HepG2 (cell line): ENCODE measurements around the gene ARHGAP12. TPM values are rescaled to one million over a fixed set of nuclear protein-coding genes. Genes with fewer than 3 reads are reported as not detected.

Experiments used
- ATAC-seq: fragments of 200-7000 bp; cut with Tn5 transposase; 3 replicates; pipeline ENCODE4 v1.9.1; 2020; ENCODE audit warnings: mild to moderate bottlenecking, moderate library complexity
- BruUV-seq: library from RNA; stranded (reverse); fragments of 400-500 nt; replicated peaks from 2 replicates; lab custom pipeline; 2021; lab: Mats Ljungman, UMichigan
- CTCF ChIA-PET: fragments of 300-600 bp; formaldehyde crosslinking; extraction: SDS; loops from one replicate; lab custom pipeline; 2021; ENCODE audit warnings: low total read pairs, inconsistent platforms, low intra/inter-chr PET ratio; lab: Yijun Ruan, JAX
- POLR2A ChIA-PET: fragments of 350-600 bp; sonication (Branson Sonifier 250); formaldehyde crosslinking; loops from one replicate; lab custom pipeline; 2020; ENCODE audit warnings: antibody characterized with exemption, inconsistent platforms; lab: Yijun Ruan, JAX
- DNase-seq: peaks from one replicate; pipeline ENCODE4 v3.0.0-alpha.2; 2015; ENCODE audit warnings: low spot score
- FAIRE-seq: peaks from 3 replicates; lab custom pipeline; 2011; peaks lifted over from hg19 to GRCh38; lab: Jason Lieb, UNC
- H2AFZ ChIP-seq: one replicate; pipeline ENCODE4 v1.6.1; 2011; ENCODE audit warnings: low read length, inconsistent platforms
- H3K27ac ChIP-seq: fragments of 300-600 bp; 3 replicates; pipeline ENCODE4 v1.8.0; 2011; ENCODE audit warnings: mixed run types, mild to moderate bottlenecking, mixed read lengths, low read length, inconsistent platforms; ENCODE audit not compliant: insufficient read depth; ENCODE audit errors: extremely low read length
- H3K27me3 ChIP-seq, 2 experiments: fragments of 200-600 bp in 1 of 2; 2 replicates in 1 of 2; 3 replicates in 1 of 2; pipeline versions ENCODE4 v1.6.0 to v1.8.0; 2011; ENCODE audit warnings: low read length in 2 of 2, mild to moderate bottlenecking in 2 of 2, moderate library complexity in 2 of 2, inconsistent platforms in 1 of 2; ENCODE audit not compliant: insufficient read depth in 2 of 2, control insufficient read depth in 1 of 2
- H3K36me3 ChIP-seq, 2 experiments: fragments of 200-600 bp in 1 of 2; replicated peaks in 1 of 2; 2 replicates in 1 of 2; 3 replicates in 1 of 2; pipeline versions ENCODE4 v1.5.1 to v1.8.0; 2011; ENCODE audit warnings: low read length in 2 of 2, inconsistent platforms in 1 of 2; ENCODE audit not compliant: insufficient read depth in 2 of 2, control insufficient read depth in 1 of 2
- H3K4me1 ChIP-seq: 2 replicates; pipeline ENCODE4 v1.5.1; 2012; ENCODE audit warnings: low read length, inconsistent platforms; ENCODE audit not compliant: insufficient read depth
- H3K4me2 ChIP-seq: 2 replicates; pipeline ENCODE4 v1.6.0; 2011; ENCODE audit warnings: low read depth, low read length, inconsistent platforms
- H3K4me3 ChIP-seq, 3 experiments: fragments of 200-600 bp in 1 of 3; sonication (generic), shearing (Covaris generic) in 1 of 3; replicated peaks in 1 of 3; 2 replicates each; pipeline ENCODE4 v1.5.1; 2011 to 2016; ENCODE audit warnings: low read length in 3 of 3, inconsistent platforms in 2 of 3, low read depth in 2 of 3, mild to moderate bottlenecking in 2 of 3, control low read depth in 1 of 3, mixed read lengths in 1 of 3; ENCODE audit not compliant: insufficient read depth in 1 of 3
- H3K79me2 ChIP-seq: one replicate; pipeline ENCODE4 v1.6.1; 2011; ENCODE audit warnings: low read length, inconsistent platforms; ENCODE audit not compliant: insufficient read depth
- H3K9ac ChIP-seq: 2 replicates; pipeline ENCODE4 v1.6.0; 2011; ENCODE audit warnings: mild to moderate bottlenecking, low read depth, low read length, inconsistent platforms; ENCODE audit not compliant: insufficient read depth
- H3K9me3 ChIP-seq: 2 replicates; pipeline ENCODE4 v1.5.1; 2012; ENCODE audit warnings: mild to moderate bottlenecking, low read length
- H4K20me1 ChIP-seq: 2 replicates; pipeline ENCODE4 v1.6.0; 2011; ENCODE audit warnings: inconsistent platforms, mild to moderate bottlenecking, low read length, moderate library complexity; ENCODE audit not compliant: insufficient read depth
- ATM ChIP-seq: fragments of 450-650 bp; IDR thresholded peaks from 2 replicates; pipeline ENCODE4 v1.7.1; 2017; ENCODE audit warnings: mild to moderate bottlenecking, borderline replicate concordance
- ELF3 ChIP-seq: IDR thresholded peaks from 2 replicates; pipeline ENCODE4 v1.6.1; 2016; ENCODE audit warnings: missing genetic modification reagents, missing compliant biosample characterization
- GPN1 ChIP-seq: sonication (generic); formaldehyde crosslinking; IDR thresholded peaks from 2 replicates; pipeline ENCODE4 v1.5.1; 2020; ENCODE audit warnings: missing genetic modification reagents, borderline replicate concordance
- HES4 ChIP-seq: sonication (generic); formaldehyde crosslinking; IDR thresholded peaks from 2 replicates; pipeline ENCODE4 v1.9.0; 2021; ENCODE audit warnings: mild to moderate bottlenecking, missing genetic modification reagents, borderline replicate concordance
- HNRNPL ChIP-seq: fragments of 200-400 bp; formaldehyde crosslinking; IDR thresholded peaks from 2 replicates; pipeline ENCODE4 v1.6.1; 2017; ENCODE audit warnings: mild to moderate bottlenecking, low read depth, low read length
- KDM2A ChIP-seq: sonication (generic); formaldehyde crosslinking; IDR thresholded peaks from 2 replicates; pipeline ENCODE4 v1.4.0; 2020; ENCODE audit warnings: low read depth, missing genetic modification reagents, borderline replicate concordance
- KLF15 ChIP-seq: sonication (generic); formaldehyde crosslinking; IDR thresholded peaks from 2 replicates; pipeline ENCODE4 v1.8.1; 2023; ENCODE audit warnings: borderline replicate concordance, mild to moderate bottlenecking, inconsistent platforms, missing genetic modification reagents, mixed read lengths
- PHF21A ChIP-seq: sonication (generic); formaldehyde crosslinking; IDR thresholded peaks from 2 replicates; pipeline ENCODE4 v1.5.0; 2020; ENCODE audit warnings: mild to moderate bottlenecking, missing genetic modification reagents
- RNF2 ChIP-seq: fragments of 450-650 bp; conservative IDR thresholded peaks from 2 replicates; pipeline ENCODE4 v1.6.1; 2016; ENCODE audit warnings: low read depth
- SATB2 ChIP-seq: sonication (generic); formaldehyde crosslinking; IDR thresholded peaks from 2 replicates; pipeline ENCODE4 v1.5.0; 2020; ENCODE audit warnings: missing genetic modification reagents
- THYN1 ChIP-seq: sonication (generic); formaldehyde crosslinking; IDR thresholded peaks from 2 replicates; pipeline ENCODE4 v1.8.1; 2023; ENCODE audit warnings: low read depth, mild to moderate bottlenecking, moderate library complexity, missing genetic modification reagents, borderline replicate concordance
- ZNF782 ChIP-seq: sonication (generic); formaldehyde crosslinking; IDR thresholded peaks from 2 replicates; pipeline ENCODE4 v1.4.0; 2020; ENCODE audit warnings: missing genetic modification reagents, mild to moderate bottlenecking, borderline replicate concordance
- WGBS: methylation state at CpG from one replicate; pipeline ENCODE4 v1.1.6; 2017; ENCODE audit warnings: low lambda C conversion rate; 5-methylcytosine and 5-hydroxymethylcytosine counted together
- in situ Hi-C: cut with HindIII; loops from 2 replicates; pipeline ENCODE4 v1.10.0; 2017; ENCODE audit warnings: low pct_unique_long_range_greater_than_20kb; ENCODE audit not compliant: extremely low pct_ligation_motif_present
- intact Hi-C: fragments of 100-400 bp; cut with micrococcal nuclease; formaldehyde crosslinking; loops from one replicate; pipeline ENCODE4 v1.10.0; 2022; ENCODE audit not compliant: unreplicated experiment
- polyA plus RNA-seq, 8 experiments: library from polyadenylated mRNA; depleted of rRNA in 3 of 8; stranded (reverse) in 7 of 8; unstranded in 1 of 8; fragments of >200 nt; fragmentation: Illumina TruSeq in 4 of 8; extraction: Trizol in 4 of 8; gene quantifications; 2 replicates each; pipeline versions ENCODE4 v1.2.1 to v1.2.3, GENCODE V29; 2011 to 2016; ENCODE audit warnings: low read depth in 4 of 8, missing spikeins in 1 of 8, mixed read lengths in 1 of 8; ENCODE audit not compliant: insufficient read depth in 1 of 8
- total RNA-seq, 5 experiments: library from RNA; depleted of rRNA; stranded (reverse); fragments of >200 nt; fragmentation: Illumina TruSeq; extraction: Trizol; gene quantifications; 2 replicates each; pipeline ENCODE4 v1.2.3, GENCODE V29; 2016; ENCODE audit warnings: low read depth in 1 of 5
- TF ChIP-seq, protein P1 (sequence below): sonication (generic); formaldehyde crosslinking; IDR thresholded peaks from 2 replicates; pipeline ENCODE4 v1.5.0; 2020; ENCODE audit warnings: mild to moderate bottlenecking, missing genetic modification reagents
- TF ChIP-seq, protein P2 (sequence below): sonication (generic); formaldehyde crosslinking; IDR thresholded peaks from 2 replicates; pipeline ENCODE4 v1.9.0; 2021; ENCODE audit warnings: missing genetic modification reagents, borderline replicate concordance
- TF ChIP-seq, protein P3 (sequence below): sonication (generic); formaldehyde crosslinking; IDR thresholded peaks from 2 replicates; pipeline ENCODE4 v1.5.0; 2020; ENCODE audit warnings: missing genetic modification reagents, mild to moderate bottlenecking, borderline replicate concordance
- TF ChIP-seq, protein P4 (sequence below): sonication (generic); formaldehyde crosslinking; IDR thresholded peaks from 2 replicates; pipeline ENCODE4 v1.8.0; 2022; ENCODE audit warnings: mild to moderate bottlenecking, missing genetic modification reagents, moderate library complexity

Gene ARHGAP12
- total and polyA plus RNA-seq, 2 of the 13 experiments (the other 11 are each of a cell fraction or from before 2014, with no cell fraction given), result 25.0 to 54.6 TPM

DNA sequence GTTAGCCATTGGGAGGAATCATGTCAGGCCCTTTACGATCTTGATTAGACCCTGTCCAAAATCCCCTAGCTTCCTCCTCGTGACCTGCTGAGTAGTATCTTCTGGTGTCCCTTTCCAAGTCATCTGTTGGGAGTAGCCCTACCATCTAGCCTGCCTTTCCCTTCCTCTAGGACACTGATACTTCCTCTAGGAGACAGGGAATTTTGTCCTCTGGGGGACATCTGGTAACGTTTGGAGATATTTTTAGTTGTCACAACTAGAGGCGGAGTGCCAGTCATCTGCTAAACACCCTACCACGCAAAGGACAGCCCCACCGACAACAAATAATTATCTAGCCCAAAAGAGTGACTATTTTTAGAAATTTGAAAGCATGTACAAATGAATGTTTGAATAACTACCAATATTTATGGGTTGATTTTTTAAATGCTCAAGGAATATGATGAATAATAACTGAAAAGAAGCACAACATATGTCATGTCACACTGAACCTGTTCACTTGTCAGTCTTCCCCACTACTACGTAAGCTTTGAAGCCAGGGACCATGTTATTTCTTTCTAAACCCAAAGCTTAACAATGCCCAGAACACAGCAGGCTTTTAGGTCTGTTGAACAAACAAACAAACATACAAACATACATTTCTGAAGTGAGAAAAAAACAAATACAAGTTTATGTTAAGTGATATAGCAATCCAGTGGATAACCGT, 105.9 kb downstream of the ARHGAP12 start:
- Histone ChIP-seq H3K36me3 (peaks cover 3 to 28% of the 10 kb centered on the region in 2 experiments; a peak in 4 of 5 replicates), H3K4me2 (no peak overlapping the region), H2AFZ (no peak overlapping the region), H3K9me3 (no peaks in the 10 kb centered on the region), H3K79me2 (peaks cover 2% of the 10 kb centered on the region), H3K4me1 (no peaks in the 10 kb centered on the region), H3K9ac (no peak overlapping the region), H3K27me3 (no peaks in the 10 kb centered on the region), H3K4me3 (no peak overlapping the region), H3K27ac (no peak overlapping the region), H4K20me1 (no peaks in the 10 kb centered on the region)
- ATAC-seq (no peak), FAIRE-seq (no peak), DNase-seq (no peak)
- CTCF ChIA-PET, result no interaction called here
- WGBS, result 97% methylated on average over 8 of the region's 8 CpGs
- no TSS peak for BruUV-seq
- POLR2A ChIA-PET, result no interaction called here
- TF ChIP-seq ATM, result no peak
- TF ChIP-seq, protein P1, sequence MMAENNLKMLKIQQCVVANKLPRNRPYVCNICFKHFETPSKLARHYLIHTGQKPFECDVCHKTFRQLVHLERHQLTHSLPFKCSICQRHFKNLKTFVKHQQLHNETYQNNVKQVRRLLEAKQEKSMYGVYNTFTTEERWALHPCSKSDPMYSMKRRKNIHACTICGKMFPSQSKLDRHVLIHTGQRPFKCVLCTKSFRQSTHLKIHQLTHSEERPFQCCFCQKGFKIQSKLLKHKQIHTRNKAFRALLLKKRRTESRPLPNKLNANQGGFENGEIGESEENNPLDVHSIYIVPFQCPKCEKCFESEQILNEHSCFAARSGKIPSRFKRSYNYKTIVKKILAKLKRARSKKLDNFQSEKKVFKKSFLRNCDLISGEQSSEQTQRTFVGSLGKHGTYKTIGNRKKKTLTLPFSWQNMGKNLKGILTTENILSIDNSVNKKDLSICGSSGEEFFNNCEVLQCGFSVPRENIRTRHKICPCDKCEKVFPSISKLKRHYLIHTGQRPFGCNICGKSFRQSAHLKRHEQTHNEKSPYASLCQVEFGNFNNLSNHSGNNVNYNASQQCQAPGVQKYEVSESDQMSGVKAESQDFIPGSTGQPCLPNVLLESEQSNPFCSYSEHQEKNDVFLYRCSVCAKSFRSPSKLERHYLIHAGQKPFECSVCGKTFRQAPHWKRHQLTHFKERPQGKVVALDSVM (CRISPR knock-in tag), result no peak
- TF ChIP-seq ELF3 (CRISPR knock-in tag), result no peak
- TF ChIP-seq SATB2, result no peak
- TF ChIP-seq THYN1, result no peak
- no peak for TF ChIP-seq HES4 (CRISPR knock-in tag)
- TF ChIP-seq GPN1 (CRISPR knock-in tag), result no peak
- TF ChIP-seq, protein P2, sequence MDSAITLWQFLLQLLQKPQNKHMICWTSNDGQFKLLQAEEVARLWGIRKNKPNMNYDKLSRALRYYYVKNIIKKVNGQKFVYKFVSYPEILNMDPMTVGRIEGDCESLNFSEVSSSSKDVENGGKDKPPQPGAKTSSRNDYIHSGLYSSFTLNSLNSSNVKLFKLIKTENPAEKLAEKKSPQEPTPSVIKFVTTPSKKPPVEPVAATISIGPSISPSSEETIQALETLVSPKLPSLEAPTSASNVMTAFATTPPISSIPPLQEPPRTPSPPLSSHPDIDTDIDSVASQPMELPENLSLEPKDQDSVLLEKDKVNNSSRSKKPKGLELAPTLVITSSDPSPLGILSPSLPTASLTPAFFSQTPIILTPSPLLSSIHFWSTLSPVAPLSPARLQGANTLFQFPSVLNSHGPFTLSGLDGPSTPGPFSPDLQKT (CRISPR knock-in tag), result no peak
- no peak for TF ChIP-seq HNRNPL
- TF ChIP-seq, protein P3, sequence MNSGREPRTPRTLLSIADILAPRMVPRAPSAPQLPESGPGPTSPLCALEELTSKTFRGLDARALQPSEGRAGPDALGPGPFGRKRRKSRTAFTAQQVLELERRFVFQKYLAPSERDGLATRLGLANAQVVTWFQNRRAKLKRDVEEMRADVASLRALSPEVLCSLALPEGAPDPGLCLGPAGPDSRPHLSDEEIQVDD (CRISPR knock-in tag), result no peak
- no peak for TF ChIP-seq PHF21A (CRISPR knock-in tag)
- no peak for TF ChIP-seq ZNF782 (CRISPR knock-in tag)
- no peak for TF ChIP-seq KLF15 (CRISPR knock-in tag)
- TF ChIP-seq, protein P4, sequence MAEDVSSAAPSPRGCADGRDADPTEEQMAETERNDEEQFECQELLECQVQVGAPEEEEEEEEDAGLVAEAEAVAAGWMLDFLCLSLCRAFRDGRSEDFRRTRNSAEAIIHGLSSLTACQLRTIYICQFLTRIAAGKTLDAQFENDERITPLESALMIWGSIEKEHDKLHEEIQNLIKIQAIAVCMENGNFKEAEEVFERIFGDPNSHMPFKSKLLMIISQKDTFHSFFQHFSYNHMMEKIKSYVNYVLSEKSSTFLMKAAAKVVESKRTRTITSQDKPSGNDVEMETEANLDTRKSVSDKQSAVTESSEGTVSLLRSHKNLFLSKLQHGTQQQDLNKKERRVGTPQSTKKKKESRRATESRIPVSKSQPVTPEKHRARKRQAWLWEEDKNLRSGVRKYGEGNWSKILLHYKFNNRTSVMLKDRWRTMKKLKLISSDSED (CRISPR knock-in tag), result no peak
- TF ChIP-seq KDM2A (CRISPR knock-in tag), result no peak
- no peak for TF ChIP-seq RNF2
- in situ Hi-C loops (no loop called here), intact Hi-C loops (no loop called here)
